GM12865 (cell line): ENCODE results near the gene RBM33.
A peak's percentile ranks its signal among the peaks of the same experiment; 100 is the strongest.
"Not testable (repeated sequence)": the region's sequence is repeated elsewhere in the genome, so short reads cannot be mapped to it uniquely, and the experiment has no call there.

Experiments
- DNase-seq: peaks from one replicate; pipeline ENCODE4 v3.0.0; 2010; ENCODE audit warnings: low read depth
- H3K4me3 ChIP-seq: 2 replicates; pipeline ENCODE4 v1.5.1; 2011; ENCODE audit warnings: mild to moderate bottlenecking, low read depth, low read length, control low read depth
- TF ChIP-seq, protein P1 (sequence below): IDR thresholded peaks from 2 replicates; pipeline ENCODE4 v1.5.1; 2011; ENCODE audit warnings: low read length, control low read depth, low read depth, inconsistent platforms; ENCODE audit not compliant: insufficient read depth; ENCODE audit errors: missing control alignments

The RBM33 gene

DNA sequence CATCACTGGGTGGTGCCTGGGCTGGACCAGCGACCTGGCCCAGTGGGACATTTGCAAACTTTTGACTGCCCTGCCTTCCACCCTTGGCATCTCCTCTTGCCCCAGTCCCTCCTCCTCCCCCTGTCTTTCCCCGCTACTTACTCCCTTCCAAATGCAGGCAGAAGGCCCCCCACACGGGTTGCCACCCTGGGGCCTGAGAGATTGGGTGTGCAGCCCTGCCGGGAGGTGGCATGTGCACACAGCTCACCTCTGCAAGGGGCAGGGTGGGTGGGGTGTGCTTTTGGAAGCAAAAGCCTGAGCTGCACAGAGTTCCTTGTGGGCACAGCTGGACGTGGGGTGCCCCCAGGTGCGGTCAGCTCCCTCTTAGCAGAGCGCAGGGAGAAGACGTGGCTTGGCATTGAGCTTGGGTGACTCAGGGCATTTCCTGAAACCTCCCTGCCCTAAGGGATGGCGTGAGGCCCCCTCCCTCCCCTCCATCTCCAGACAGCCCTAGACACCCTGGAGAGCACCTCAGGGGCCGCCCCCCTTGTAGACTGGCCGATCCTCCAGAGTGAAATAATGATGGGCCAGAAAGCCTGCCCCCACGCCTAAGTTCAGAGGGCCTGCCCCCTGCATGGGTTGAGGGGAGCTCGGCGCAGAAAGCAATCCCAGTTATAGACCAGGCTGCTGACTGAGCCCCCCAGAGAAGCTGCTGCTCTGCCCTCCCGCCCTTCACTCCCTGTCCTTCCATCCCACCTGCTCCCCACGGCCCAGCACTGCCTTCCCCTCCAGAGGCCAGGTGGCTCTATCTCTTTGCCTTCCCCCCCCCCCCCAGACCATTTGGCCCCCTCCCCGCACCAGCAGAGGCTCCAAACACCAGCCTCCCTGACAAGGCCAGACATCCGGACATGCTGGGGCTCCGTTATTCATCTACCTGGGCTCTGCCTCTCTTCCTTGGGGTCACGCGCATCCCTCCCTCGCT lies 170.1 kb downstream of the RBM33 start:
- TF ChIP-seq, protein P1, sequence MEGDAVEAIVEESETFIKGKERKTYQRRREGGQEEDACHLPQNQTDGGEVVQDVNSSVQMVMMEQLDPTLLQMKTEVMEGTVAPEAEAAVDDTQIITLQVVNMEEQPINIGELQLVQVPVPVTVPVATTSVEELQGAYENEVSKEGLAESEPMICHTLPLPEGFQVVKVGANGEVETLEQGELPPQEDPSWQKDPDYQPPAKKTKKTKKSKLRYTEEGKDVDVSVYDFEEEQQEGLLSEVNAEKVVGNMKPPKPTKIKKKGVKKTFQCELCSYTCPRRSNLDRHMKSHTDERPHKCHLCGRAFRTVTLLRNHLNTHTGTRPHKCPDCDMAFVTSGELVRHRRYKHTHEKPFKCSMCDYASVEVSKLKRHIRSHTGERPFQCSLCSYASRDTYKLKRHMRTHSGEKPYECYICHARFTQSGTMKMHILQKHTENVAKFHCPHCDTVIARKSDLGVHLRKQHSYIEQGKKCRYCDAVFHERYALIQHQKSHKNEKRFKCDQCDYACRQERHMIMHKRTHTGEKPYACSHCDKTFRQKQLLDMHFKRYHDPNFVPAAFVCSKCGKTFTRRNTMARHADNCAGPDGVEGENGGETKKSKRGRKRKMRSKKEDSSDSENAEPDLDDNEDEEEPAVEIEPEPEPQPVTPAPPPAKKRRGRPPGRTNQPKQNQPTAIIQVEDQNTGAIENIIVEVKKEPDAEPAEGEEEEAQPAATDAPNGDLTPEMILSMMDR, result no peak
- H3K4me3 ChIP-seq, result no peak overlapping the region
- no peak for DNase-seq

DNA sequence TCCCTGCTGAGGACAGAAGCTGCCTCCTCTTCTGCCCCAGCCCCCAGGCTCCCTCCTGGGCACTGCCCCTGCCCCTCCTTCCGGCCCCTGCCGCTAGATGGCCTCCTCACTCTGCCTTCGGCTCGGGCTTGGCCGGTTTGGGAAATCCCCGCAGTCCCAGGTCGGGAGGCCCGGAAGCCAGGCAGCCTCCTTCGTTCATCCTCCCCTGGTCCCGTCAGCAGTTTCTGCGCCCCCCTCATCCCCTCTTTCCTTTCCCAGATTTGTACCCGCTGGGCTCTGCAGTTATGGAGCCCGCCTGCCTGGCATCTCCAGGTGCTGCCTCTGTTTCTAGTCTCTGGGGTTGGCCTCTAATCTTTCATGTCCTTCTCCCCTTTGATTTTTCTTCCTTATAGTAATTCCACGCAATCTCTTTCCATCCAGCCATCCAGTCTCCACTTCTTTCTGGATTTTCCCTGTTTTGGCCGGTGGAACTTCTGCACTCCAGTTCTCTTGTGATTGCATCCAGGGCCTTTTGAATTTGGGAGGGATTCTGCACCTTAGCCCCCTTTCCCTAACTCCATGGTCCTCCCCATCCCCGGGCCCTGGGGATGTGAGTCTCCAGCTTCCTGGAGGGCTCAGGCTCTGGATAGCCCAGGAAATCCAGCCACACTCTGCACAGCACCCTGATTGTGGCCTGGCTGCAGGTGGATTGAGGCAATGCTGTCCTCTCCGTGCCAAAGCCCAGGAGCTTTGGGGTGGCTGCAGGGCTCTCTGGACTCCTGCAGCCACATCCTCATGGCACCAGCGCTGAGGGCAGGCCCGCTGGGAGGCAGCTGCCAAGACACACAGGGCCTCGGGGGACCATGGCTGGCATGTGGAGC lies 171.1 kb downstream of the RBM33 start:
- H3K4me3 ChIP-seq, result no peak overlapping the region
- TF ChIP-seq, protein P1, result peak; percentile 89
- peak; percentile 68 for DNase-seq

DNA sequence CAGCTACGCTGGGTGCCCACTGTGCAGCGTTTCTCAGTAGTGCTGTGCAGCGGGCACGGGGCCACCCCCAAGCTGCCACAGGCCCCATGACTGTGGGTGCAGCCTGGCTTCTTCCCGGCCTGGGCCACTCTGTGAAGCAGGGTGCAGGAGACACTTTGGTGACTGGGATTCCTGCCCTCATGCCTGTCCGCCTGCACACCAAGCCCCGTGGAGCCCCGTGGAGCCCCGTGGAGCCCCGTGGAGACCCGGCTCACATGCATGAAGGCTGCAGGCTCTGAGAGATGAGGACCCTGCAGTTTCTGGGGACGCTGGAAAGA lies 171.7 kb downstream of the RBM33 start:
- DNase-seq, result no peak
- H3K4me3 ChIP-seq, result no peak overlapping the region
- TF ChIP-seq, protein P1, result no peak

DNA sequence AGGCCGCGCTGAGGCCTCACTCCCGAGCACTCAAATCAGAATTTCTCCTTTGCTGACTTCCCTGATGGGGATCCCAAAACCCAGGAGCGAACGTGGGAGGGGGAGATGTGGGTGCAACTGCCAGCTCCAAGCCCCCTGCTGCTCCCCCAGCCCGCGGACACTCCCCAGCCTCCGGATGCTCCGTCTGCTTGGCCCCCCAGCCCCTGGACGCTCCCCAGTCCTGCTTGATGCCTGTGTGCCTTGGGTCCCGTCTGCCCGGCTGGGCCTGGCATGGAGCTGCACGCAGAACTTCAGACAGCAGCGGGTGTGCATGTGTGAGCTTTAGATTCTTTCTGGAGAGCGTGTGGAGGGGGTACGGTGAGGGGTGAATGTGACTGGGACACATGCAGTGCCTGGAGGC lies 172.5 kb downstream of the RBM33 start:
- H3K4me3 ChIP-seq, result no peak overlapping the region
- no peak for DNase-seq
- TF ChIP-seq, protein P1, result no peak

DNA sequence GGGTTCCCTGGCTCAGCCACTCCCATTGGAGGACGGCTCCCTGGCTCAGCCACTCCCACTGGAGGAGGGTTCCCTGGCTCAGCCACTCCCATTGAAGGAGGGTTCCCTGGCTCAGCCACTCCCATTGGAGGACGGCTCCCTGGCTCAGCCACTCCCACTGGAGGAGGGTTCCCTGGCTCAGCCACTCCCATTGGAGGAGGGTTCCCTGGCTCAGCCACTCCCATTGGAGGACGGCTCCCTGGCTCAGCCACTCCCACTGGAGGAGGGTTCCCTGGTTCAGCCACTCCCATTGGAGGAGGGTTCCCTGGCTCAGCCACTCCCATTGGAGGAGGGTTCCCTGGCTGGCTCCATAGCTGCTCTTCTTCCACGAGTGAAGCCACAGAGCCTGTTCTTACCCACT lies 173.1 kb downstream of the RBM33 start:
- not testable (repeated sequence) for DNase-seq, H3K4me3 ChIP-seq

DNA sequence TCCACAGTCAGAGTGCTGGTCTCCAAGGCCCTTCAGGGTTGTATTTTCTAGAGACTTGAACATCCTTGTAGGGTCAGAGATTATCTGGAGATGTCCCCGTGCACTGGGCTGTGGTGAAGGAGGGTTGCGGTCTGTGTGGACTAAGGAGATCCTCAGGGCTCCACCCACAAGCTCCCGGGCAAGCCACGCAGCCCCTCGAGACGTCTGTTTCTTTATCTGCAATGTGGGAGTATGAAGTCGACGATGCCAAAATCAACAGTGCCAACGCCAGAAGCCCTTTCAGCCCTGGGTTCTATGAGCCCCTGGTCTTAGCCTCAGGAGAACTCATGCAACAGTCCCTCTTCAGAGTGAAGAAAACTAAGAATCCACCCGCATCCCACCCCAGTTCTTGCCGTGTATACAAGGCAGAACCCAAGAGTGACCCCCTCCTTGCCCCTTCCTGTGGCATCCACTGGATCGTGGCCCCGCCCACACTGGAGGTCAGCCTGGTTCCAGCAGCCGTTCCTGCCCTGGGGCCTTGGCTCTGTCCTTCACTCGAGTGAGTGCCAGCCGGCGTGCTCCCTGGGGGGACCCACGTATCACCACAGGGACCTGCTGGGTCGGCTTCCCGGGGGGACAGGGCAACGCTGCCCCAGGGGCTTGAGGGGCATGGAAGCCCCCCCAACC lies 173.8 kb downstream of the RBM33 start:
- no peak for DNase-seq
- H3K4me3 ChIP-seq, result no peak overlapping the region
- TF ChIP-seq, protein P1, result no peak

DNA sequence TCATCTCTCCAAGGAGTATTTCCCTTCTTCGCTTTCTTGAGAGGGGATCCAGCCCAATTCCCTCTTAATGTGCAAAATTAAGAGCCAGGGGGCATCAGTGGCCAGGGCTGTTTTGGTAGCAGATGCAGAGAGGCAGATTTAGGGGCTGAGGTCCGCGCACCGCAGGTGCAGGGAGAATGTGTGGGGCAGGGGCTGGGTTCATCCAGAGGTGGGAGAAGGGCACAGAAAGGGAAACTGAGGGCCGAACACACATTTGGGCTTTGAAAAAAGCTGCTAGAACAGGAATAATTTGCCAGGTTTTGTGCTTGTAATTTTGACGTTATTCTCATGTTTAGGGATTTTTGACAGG lies 174.3 kb downstream of the RBM33 start:
- H3K4me3 ChIP-seq, result no peak overlapping the region
- TF ChIP-seq, protein P1, result no peak

More for the DNA sequence above, 174.3 kb downstream of the RBM33 start:
- no peak for DNase-seq
